CD4-positive, alpha-beta T cell (primary cell): ENCODE results near the gene TYRP1. TPM values are rescaled to one million over a fixed set of nuclear protein-coding genes. Genes with fewer than 3 reads are reported as not detected.

Experiments
- ATAC-seq: fragments of 200-7000 bp; cut with Tn5 transposase; one replicate; pipeline ENCODE4 v1.10.0; 2022; ENCODE audit warnings: mild to moderate bottlenecking; ENCODE audit not compliant: poor library complexity
- CTCF ChIA-PET: fragments of 350-600 bp; sonication (Branson Sonifier 250); formaldehyde crosslinking; loops from one replicate; lab custom pipeline; 2021; ENCODE audit warnings: antibody characterized with exemption, inconsistent platforms; lab: Charles Lee
- POLR2A ChIA-PET: fragments of 350-600 bp; sonication (Branson Sonifier 250); formaldehyde crosslinking; loops from one replicate; lab custom pipeline; 2021; ENCODE audit warnings: antibody characterized with exemption, inconsistent platforms; lab: Charles Lee
- DNase-seq, 14 experiments: peaks; one replicate each; pipeline ENCODE4 v3.0.0-alpha.2; 2013 to 2020; ENCODE audit warnings: mixed read lengths in 2 of 14
- H3K27ac ChIP-seq, 2 donors: one replicate each; pipeline versions ENCODE4 v1.5.1 to v1.7.0; 2013; ENCODE audit warnings: low read length in 2 of 2, low read depth in 1 of 2, mild to moderate bottlenecking in 1 of 2
- H3K27me3 ChIP-seq, 2 experiments: 1 replicate in 1 of 2; 2 replicates in 1 of 2; pipeline versions ENCODE4 v1.6.1 to v1.7.0; 2013; ENCODE audit warnings: low read length in 2 of 2, control low read depth in 1 of 2, mild to moderate bottlenecking in 1 of 2, moderate library complexity in 1 of 2; ENCODE audit not compliant: insufficient read depth in 2 of 2, control insufficient read depth in 1 of 2
- H3K36me3 ChIP-seq: one replicate; pipeline ENCODE4 v1.6.1; 2013; ENCODE audit warnings: low read length, control low read depth; ENCODE audit not compliant: insufficient read depth
- H3K4me1 ChIP-seq: one replicate; pipeline ENCODE4 v1.6.1; 2013; ENCODE audit warnings: low read length, control low read depth; ENCODE audit not compliant: insufficient read depth
- H3K4me3 ChIP-seq: one replicate; pipeline ENCODE4 v1.5.1; 2013; ENCODE audit warnings: mild to moderate bottlenecking, low read length, moderate library complexity
- H3K9me3 ChIP-seq, 2 experiments: 1 replicate in 1 of 2; 2 replicates in 1 of 2; pipeline versions ENCODE4 v1.6.1 to v1.7.0; 2013; ENCODE audit warnings: low read length in 2 of 2, mild to moderate bottlenecking in 2 of 2, control low read depth in 1 of 2, moderate library complexity in 1 of 2; ENCODE audit not compliant: control insufficient read depth in 1 of 2, insufficient read depth in 1 of 2
- H3K27ac Mint-ChIP-seq: one replicate; pipeline ENCODE4 v1.8.0; 2020; ENCODE audit warnings: mixed read lengths
- H3K27me3 Mint-ChIP-seq: one replicate; pipeline ENCODE4 v1.8.0; 2021; ENCODE audit warnings: mixed read lengths
- H3K36me3 Mint-ChIP-seq: one replicate; pipeline ENCODE4 v1.8.0; 2021; ENCODE audit warnings: low read depth, mixed read lengths
- H3K4me1 Mint-ChIP-seq: one replicate; pipeline ENCODE4 v1.8.0; 2021; ENCODE audit warnings: low read depth, mixed read lengths
- H3K4me3 Mint-ChIP-seq: one replicate; pipeline ENCODE4 v1.8.0; 2020; ENCODE audit warnings: mild to moderate bottlenecking, mixed read lengths
- H3K9me3 Mint-ChIP-seq: one replicate; pipeline ENCODE4 v1.8.0; 2020; ENCODE audit warnings: mixed read lengths
- CTCF ChIP-seq: fragments of 200-600 bp; IDR thresholded peaks from one replicate; pipeline ENCODE4 v1.8.0; 2022; ENCODE audit warnings: antibody characterized with exemption, mild to moderate bottlenecking
- intact Hi-C, 2 experiments: fragments of 100-400 bp; cut with DNase I in 1 of 2; cut with micrococcal nuclease in 1 of 2; formaldehyde crosslinking; loops; one replicate each; pipeline versions ENCODE4 v1.15.1 to v1.9.0; 2023 to 2025; cut with DNase I, micrococcal nuclease
- total RNA-seq, 174 experiments: library from RNA in 2 of 174; stranded (reverse) in 2 of 174; gene quantifications; one replicate each; pipeline ENCODE4 v1.2.3 and lab custom pipeline; 2021 to 2026

The TYRP1 gene
- total RNA-seq, 2 experiments from 2014 or later = not detected

DNA sequence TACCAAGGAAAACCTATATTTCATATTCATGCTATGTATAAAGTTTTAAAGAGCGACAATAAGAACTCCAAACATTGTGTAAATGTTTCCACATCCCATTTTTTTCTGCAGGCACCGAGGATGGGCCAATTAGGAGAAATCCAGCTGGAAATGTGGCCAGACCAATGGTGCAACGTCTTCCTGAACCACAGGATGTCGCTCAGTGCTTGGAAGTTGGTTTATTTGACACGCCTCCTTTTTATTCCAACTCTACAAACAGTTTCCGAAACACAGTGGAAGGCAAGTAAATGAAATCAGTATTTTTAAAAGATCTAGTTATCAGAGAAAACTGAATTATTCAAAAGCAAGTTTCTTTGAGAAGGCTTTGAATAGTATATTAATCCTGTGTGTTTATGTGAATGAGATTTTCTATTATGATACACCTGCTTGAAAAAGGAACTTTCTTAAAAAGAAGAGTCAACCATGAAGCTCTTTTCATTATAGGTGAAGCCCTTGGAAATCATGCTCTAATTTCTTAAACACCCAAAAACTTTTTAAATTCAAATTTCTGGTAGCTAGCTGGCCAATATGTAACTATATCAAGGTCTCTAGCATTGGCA is 9.1 kb downstream of the TYRP1 start:
- Mint-ChIP-seq H3K4me1 (no peaks in the 10 kb centered on the region), H3K9me3 (peaks cover 9% of the 10 kb centered on the region), H3K4me3 (no peak overlapping the region), H3K36me3 (no peaks in the 10 kb centered on the region), H3K27me3 (no peaks in the 10 kb centered on the region), H3K27ac (no peak overlapping the region)
- TF ChIP-seq CTCF = no peak
- DNase-seq (no peak), ATAC-seq (no peak)
- intact Hi-C loops = no loop called here
- no peaks in the 10 kb centered on the region for H3K36me3 ChIP-seq
- no peak overlapping the region for H3K4me3 ChIP-seq
- POLR2A ChIA-PET = no interaction called here
- CTCF ChIA-PET = no interaction called here
- H3K9me3 ChIP-seq = no peaks in the 10 kb centered on the region
- no peak overlapping the region for H3K27ac ChIP-seq
- H3K4me1 ChIP-seq = no peaks in the 10 kb centered on the region
- H3K27me3 ChIP-seq = no peaks in the 10 kb centered on the region

- no peaks in the 10 kb centered on the region for H3K9me3 ChIP-seq
- H3K27ac Mint-ChIP-seq = no peak overlapping the region
- H3K27me3 Mint-ChIP-seq = no peaks in the 10 kb centered on the region
- no peak for ATAC-seq
- intact Hi-C loops = no loop called here
- no peaks in the 10 kb centered on the region for H3K4me1 Mint-ChIP-seq
- H3K4me3 Mint-ChIP-seq = no peak overlapping the region
- no peaks in the 10 kb centered on the region for H3K27me3 ChIP-seq
- POLR2A ChIA-PET = no interaction called here
- no peak overlapping the region for H3K4me3 ChIP-seq
- H3K4me1 ChIP-seq = no peaks in the 10 kb centered on the region
- CTCF ChIA-PET = no interaction called here
- no peaks in the 10 kb centered on the region for H3K36me3 Mint-ChIP-seq
- H3K27ac ChIP-seq = no peak overlapping the region
- peaks cover 15% of the 10 kb centered on the region for H3K9me3 Mint-ChIP-seq
- H3K36me3 ChIP-seq = no peaks in the 10 kb centered on the region
- TF ChIP-seq CTCF = no peak
- DNase-seq = no peak
These were observed 10.8 kb downstream of the TYRP1 start for GRCh38 chr9:12703996-12704395.

DNA sequence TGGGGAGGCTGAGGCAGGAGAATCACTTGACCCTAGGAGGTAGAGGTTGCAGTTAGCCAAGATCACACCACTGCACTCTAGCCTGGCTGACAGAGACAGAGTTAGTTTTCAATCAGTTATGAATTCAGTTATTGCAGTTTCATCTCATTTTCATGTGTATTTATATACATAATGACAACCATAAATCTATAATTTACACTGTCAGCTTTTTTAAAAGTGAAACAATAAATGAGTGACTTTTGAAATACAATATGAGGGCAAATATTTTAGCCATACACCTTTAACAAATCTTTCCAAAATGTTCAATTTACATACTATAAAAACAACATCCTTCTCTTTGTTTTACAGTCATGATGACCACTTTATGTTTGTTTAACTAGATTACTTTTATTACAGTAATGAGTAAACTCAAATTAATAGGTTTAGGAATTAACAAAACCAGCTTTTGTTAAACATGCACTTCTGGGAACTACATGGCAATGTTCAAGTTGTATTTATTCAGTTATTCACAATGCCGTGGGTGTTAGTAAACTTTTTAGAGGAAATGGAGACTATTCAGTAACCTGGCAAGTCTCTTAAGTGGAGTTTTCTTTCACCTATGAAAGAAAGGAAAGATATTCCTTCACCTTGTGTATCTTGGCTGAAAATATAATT is 12.7 kb downstream of the TYRP1 start:
- Mint-ChIP-seq H3K4me1 (no peaks in the 10 kb centered on the region), H3K27ac (no peak overlapping the region), H3K9me3 (peaks cover 12% of the 10 kb centered on the region), H3K4me3 (no peak overlapping the region), H3K36me3 (no peaks in the 10 kb centered on the region), H3K27me3 (no peaks in the 10 kb centered on the region)
- no peak for ATAC-seq
- DNase-seq = no peak
- intact Hi-C loops = no loop called here
- Histone ChIP-seq H3K36me3 (no peaks in the 10 kb centered on the region), H3K27ac (no peak overlapping the region), H3K9me3 (no peaks in the 10 kb centered on the region), H3K4me1 (no peaks in the 10 kb centered on the region), H3K4me3 (no peak overlapping the region), H3K27me3 (no peaks in the 10 kb centered on the region)
- CTCF ChIA-PET = no interaction called here
- no peak for TF ChIP-seq CTCF
- POLR2A ChIA-PET = no interaction called here
